Ishikawa (cell line): ENCODE data around the gene CARD8.

Source experiments
- CEBPB ChIP-seq: IDR thresholded peaks from 2 replicates; pipeline ENCODE4 v1.6.1; 2012
- CREB1 ChIP-seq: IDR thresholded peaks from 2 replicates; pipeline ENCODE4 v1.6.1; 2012; ENCODE audit warnings: low read depth
- EGR1 ChIP-seq: IDR thresholded peaks from 2 replicates; pipeline ENCODE4 v1.6.1; 2012
- EP300 ChIP-seq: IDR thresholded peaks from 2 replicates; pipeline ENCODE4 v1.6.1; 2012; ENCODE audit warnings: borderline replicate concordance
- FOXM1 ChIP-seq: IDR thresholded peaks from 2 replicates; pipeline ENCODE4 v1.6.1; 2012; ENCODE audit warnings: low read depth, borderline replicate concordance
- MAX ChIP-seq: IDR thresholded peaks from 2 replicates; pipeline ENCODE4 v1.6.1; 2012
- NFIC ChIP-seq: IDR thresholded peaks from 2 replicates; pipeline ENCODE4 v1.6.1; 2012
- RAD21 ChIP-seq: IDR thresholded peaks from 2 replicates; pipeline ENCODE4 v1.6.1; 2012; ENCODE audit warnings: low read depth
- REST ChIP-seq: IDR thresholded peaks from 2 replicates; pipeline ENCODE4 v1.6.1; 2012; ENCODE audit warnings: low read depth, mild to moderate bottlenecking
- TAF1 ChIP-seq: IDR thresholded peaks from 2 replicates; pipeline ENCODE4 v1.6.1; 2012; ENCODE audit warnings: low read depth, mild to moderate bottlenecking
- TCF12 ChIP-seq: IDR thresholded peaks from 2 replicates; pipeline ENCODE4 v1.6.1; 2012; ENCODE audit warnings: low read depth
- TEAD4 ChIP-seq: IDR thresholded peaks from 2 replicates; pipeline ENCODE4 v1.6.1; 2012
- USF1 ChIP-seq: IDR thresholded peaks from 2 replicates; pipeline ENCODE4 v1.6.1; 2012
- YY1 ChIP-seq: IDR thresholded peaks from 2 replicates; pipeline ENCODE4 v1.6.1; 2012; ENCODE audit warnings: low read depth
- ZBTB7A ChIP-seq: IDR thresholded peaks from 2 replicates; pipeline ENCODE4 v1.6.1; 2012; ENCODE audit warnings: low read depth

CARD8 gene

GRCh38 chr19:48169578-48169938, 86.2 kb downstream of the CARD8 start:
- TF ChIP-seq NFIC (no peak), RAD21 (no peak), TEAD4 (no peak)

GRCh38 chr19:48168689-48169088, 87.0 kb downstream of the CARD8 start:
- no peak for TF ChIP-seq YY1
- no peak for TF ChIP-seq USF1
- no peak for TF ChIP-seq RAD21
- TF ChIP-seq TAF1: no peak
- no peak for TF ChIP-seq TEAD4
- no peak for TF ChIP-seq MAX
- TF ChIP-seq ZBTB7A: no peak
- no peak for TF ChIP-seq FOXM1
- TF ChIP-seq TCF12: no peak
- TF ChIP-seq CREB1: no peak
- TF ChIP-seq EGR1: no peak
- no peak for TF ChIP-seq EP300
- TF ChIP-seq REST: no peak
- TF ChIP-seq NFIC: no peak
- no peak for TF ChIP-seq CEBPB

- no peak for TF ChIP-seq TEAD4
- TF ChIP-seq TAF1: no peak
- no peak for TF ChIP-seq CREB1
- no peak for TF ChIP-seq EGR1
- TF ChIP-seq MAX: no peak
- TF ChIP-seq NFIC: no peak
- no peak for TF ChIP-seq CEBPB
- TF ChIP-seq TCF12: no peak
Measured at GRCh38 chr19:48158210-48158790, 97.4 kb downstream of the CARD8 start.
